Neural crest cell (in vitro differentiated cells): Measurements from ENCODE around the gene PPP1R9B. TPM values are rescaled to one million over a fixed set of nuclear protein-coding genes. Genes with fewer than 3 reads are reported as not detected.

ENCODE experiments used
- DNase-seq: peaks from one replicate; pipeline ENCODE4 v3.0.0; 2021; ENCODE audit warnings: low read depth, mixed read lengths, low spot score
- H3K27ac Mint-ChIP-seq: one replicate; pipeline ENCODE4 v1.8.0; 2021; ENCODE audit warnings: mild to moderate bottlenecking, mixed read lengths; ENCODE audit not compliant: unreplicated experiment
- H3K27me3 Mint-ChIP-seq: 2 replicates; pipeline ENCODE4 v1.8.0; 2021; ENCODE audit warnings: low read depth, mild to moderate bottlenecking, mixed read lengths
- H3K36me3 Mint-ChIP-seq: 2 replicates; pipeline ENCODE4 v1.8.0; 2021; ENCODE audit warnings: low read depth, mild to moderate bottlenecking, mixed read lengths
- H3K4me1 Mint-ChIP-seq: 2 replicates; pipeline ENCODE4 v1.8.0; 2021; ENCODE audit warnings: mixed read lengths
- H3K4me3 Mint-ChIP-seq: one replicate; pipeline ENCODE4 v1.8.0; 2021; ENCODE audit warnings: mild to moderate bottlenecking, mixed read lengths
- H3K9me3 Mint-ChIP-seq: 2 replicates; pipeline ENCODE4 v1.8.0; 2021; ENCODE audit warnings: mixed read lengths
- CTCF ChIP-seq: fragments of 200-600 bp; sonication (generic); conservative IDR thresholded peaks from 2 replicates; pipeline ENCODE4 v1.5.0; 2021; ENCODE audit warnings: antibody characterized with exemption, mild to moderate bottlenecking
- total RNA-seq: library from RNA; stranded (reverse); gene quantifications from 2 replicates; pipeline ENCODE4 v1.2.1, GENCODE V29; 2021

The PPP1R9B gene
- total RNA-seq, 1 donor from 2014 or later: 68.8 TPM

- Mint-ChIP-seq H3K4me1 (peaks cover 35% of the 10 kb centered on the region), H3K9me3 (no peaks in the 10 kb centered on the region), H3K36me3 (no peaks in the 10 kb centered on the region), H3K27ac (peak overlapping the region; percentile 4), H3K27me3 (peaks cover 12% of the 10 kb centered on the region), H3K4me3 (peak overlapping the region; percentile 61)
- TF ChIP-seq CTCF: peak; percentile 63
- peak; percentile 36 for DNase-seq
Measured at GRCh38 chr17:50114849-50115357, 35.6 kb downstream of the PPP1R9B start.

DNA sequence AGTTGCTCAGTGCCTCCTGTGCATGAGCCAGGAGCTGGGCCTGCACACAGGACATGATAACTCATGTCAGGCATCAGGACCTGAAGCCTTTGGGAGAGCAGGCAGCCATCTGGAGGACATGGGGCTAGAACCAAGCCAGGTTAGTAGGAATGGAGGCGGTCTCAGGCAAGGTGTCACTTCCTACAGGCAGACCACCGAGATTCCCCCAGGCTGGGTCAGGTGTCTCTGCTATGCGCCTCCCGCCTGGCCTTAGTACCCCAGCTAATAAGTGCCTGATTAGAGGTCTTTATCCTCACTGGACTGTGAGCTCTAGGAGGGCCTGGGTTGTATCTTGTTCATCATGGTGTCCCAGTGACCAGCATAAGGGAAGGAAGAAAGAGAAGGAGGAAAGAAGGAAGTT is 36.1 kb downstream of the PPP1R9B start:
- no peak for TF ChIP-seq CTCF

GRCh38 chr17:50113624-50114320 is 36.7 kb downstream of the PPP1R9B start:
- Mint-ChIP-seq H3K4me3 (no peak overlapping the region), H3K27ac (no peak overlapping the region), H3K27me3 (peaks cover 12% of the 10 kb centered on the region), H3K4me1 (peaks cover 33% of the 10 kb centered on the region), H3K36me3 (no peaks in the 10 kb centered on the region), H3K9me3 (no peaks in the 10 kb centered on the region)
- DNase-seq: no peak
- no peak for TF ChIP-seq CTCF

More for the DNA sequence above, 36.1 kb downstream of the PPP1R9B start:
- Mint-ChIP-seq H3K27me3 (peaks cover 12% of the 10 kb centered on the region), H3K4me3 (no peak overlapping the region), H3K4me1 (peaks cover 33% of the 10 kb centered on the region), H3K27ac (no peak overlapping the region), H3K36me3 (no peaks in the 10 kb centered on the region), H3K9me3 (no peaks in the 10 kb centered on the region)
- DNase-seq: no peak

DNA sequence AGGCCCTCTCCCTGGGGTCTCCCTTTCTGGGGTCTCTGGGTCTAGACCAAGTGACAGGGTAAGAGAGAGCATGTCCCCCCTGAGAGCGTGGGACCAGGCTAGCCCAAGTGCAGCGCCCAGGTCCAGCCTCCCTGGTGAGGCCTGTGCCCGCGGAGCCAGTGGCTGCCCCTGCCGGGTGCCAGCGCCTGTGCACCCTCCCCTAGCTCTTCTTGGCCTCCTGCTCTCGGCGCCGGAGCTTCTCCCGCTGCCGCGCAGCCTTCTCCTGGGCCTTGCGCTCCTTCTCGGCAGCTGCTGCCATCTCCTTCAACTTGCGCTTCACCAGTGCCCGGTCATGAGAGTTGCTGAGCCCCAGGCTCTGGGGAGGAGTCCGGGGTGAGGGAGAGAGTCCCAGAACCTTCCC is 37.8 kb downstream of the PPP1R9B start:
- no peaks in the 10 kb centered on the region for H3K36me3 Mint-ChIP-seq
- H3K4me3 Mint-ChIP-seq: no peak overlapping the region
- H3K27ac Mint-ChIP-seq: no peak overlapping the region
- peaks cover 7% of the 10 kb centered on the region for H3K27me3 Mint-ChIP-seq
- DNase-seq: no peak
- H3K4me1 Mint-ChIP-seq: peaks cover 33% of the 10 kb centered on the region
- H3K9me3 Mint-ChIP-seq: no peaks in the 10 kb centered on the region
- no peak for TF ChIP-seq CTCF

- Mint-ChIP-seq H3K9me3 (no peaks in the 10 kb centered on the region), H3K36me3 (no peaks in the 10 kb centered on the region), H3K27ac (peak overlapping the region; percentile 81), H3K27me3 (peaks cover 7% of the 10 kb centered on the region), H3K4me1 (peaks cover 31% of the 10 kb centered on the region), H3K4me3 (peak overlapping the region; percentile 49)
- DNase-seq: peak; percentile 32
- TF ChIP-seq CTCF: no peak
Measured at GRCh38 chr17:50111673-50112655, 38.5 kb downstream of the PPP1R9B start.
